Left lobe of liver (tissue), 2 donors: ENCODE data around the gene CXCR5. TPM values are rescaled to one million over a fixed set of nuclear protein-coding genes. Genes with fewer than 3 reads are reported as not detected.

Experiments
- ATAC-seq: fragments of 200-7000 bp; cut with Tn5 transposase; one replicate; pipeline ENCODE4 v1.9.1; 2020; ENCODE audit warnings: mild to moderate bottlenecking, moderate library complexity
- DNase-seq: peaks from one replicate; pipeline ENCODE4 v3.0.0-alpha.2; 2020; ENCODE audit warnings: low spot score
- total RNA-seq: library from RNA; stranded (reverse); gene quantifications from one replicate; pipeline ENCODE4 v1.2.1, GENCODE V29; 2021
- donor health status: DM: no; HTN: no; CAD: no; lungs with moderate emphysema.
- donor health status: DM: no; HTN: yes; CAD: no.

The CXCR5 gene
- total RNA-seq, 1 donor from 2014 or later, result 0.08 TPM

DNA sequence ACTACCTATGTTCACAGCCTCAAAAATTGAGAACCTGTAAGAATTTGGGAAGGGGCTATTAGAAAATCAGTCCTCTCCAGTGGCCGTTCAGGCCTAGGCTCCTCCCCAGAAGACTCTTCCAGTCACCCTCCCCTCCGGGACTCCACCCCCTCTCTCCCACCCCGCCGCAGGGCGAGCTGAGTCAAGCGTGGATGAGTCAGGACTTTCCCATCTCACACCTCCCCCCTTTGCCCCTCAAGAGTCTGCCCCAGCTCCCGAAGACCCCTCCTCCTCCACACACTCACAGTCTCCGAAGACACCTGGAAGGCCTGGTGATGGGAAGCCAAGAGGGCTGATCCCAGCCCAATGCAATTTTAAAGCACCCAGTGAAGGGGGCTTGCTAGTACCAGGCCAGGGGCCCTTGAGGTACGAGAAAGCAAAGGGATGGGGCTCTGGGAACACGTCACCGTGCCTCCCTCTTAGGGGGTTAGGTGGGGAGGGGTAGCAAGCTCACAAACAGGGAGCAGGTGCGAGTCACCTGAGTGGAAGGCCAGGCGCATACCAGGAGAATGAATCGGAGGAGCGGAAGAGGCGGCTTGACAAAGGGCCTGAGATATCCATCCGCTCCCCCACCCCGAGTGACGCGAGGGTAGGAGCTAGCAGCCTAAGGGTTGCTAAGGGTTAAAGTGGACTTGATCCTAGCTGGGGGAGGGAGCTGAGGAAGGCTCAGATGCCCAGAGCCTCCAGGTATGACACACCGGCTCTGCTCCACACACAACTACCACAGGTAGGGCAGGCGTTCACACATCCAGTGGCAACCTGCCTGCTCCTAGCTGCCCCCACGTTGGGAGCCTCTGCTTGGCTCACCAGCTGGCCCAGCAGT lies 28.4 kb downstream of the CXCR5 start:
- DNase-seq, result no peak
- no peak for ATAC-seq

- DNase-seq (no peak), ATAC-seq (no peak)
These were observed 29.2 kb downstream of the CXCR5 start for GRCh38 chr11:118912742-118913410.

- no peak for ATAC-seq
- DNase-seq, result no peak
These were observed 29.9 kb downstream of the CXCR5 start for GRCh38 chr11:118913411-118914125.

DNA sequence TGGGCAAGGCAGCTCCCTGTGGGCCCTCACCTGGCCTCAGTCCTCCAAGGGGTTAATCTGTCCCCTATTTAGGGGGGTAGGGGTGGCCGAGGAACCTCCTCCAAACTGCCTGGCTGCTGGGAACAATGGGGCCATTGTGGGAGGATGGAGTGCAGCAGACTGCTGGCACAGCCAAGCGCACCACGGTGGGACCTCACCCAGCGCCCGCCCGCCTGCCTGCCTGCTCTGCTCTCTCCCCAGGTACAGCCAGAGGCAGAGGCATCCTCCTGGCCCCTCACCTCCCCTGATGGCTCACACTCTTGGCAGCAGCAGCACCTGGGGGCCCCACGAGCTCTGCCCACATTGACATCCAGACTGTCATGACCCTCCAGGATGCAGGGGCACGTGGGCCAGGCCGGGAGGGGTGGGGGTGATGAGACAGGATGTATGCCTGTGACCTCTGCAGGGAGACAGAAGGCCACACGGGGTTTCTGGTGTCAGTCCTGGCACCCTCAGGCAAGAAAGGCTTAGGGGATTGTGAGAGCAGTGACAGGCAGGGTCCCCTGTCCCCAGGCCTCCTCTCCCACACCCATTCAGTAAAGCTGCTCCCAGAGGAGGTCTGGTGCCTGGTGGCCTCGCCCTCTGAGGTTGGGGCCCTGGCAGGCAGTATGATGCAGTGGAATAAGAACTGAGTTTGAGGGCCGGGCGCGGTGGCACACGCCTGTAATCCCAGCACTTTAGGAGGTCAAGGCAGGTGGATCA lies 30.7 kb downstream of the CXCR5 start:
- no peak for DNase-seq

GRCh38 chr11:118914987-118915386 lies 31.3 kb downstream of the CXCR5 start:
- no peak for DNase-seq
- ATAC-seq, result no peak

More for the DNA sequence above, 30.7 kb downstream of the CXCR5 start:
- ATAC-seq, result no peak

- no peak for ATAC-seq
- DNase-seq, result no peak
These were observed 31.7 kb downstream of the CXCR5 start for GRCh38 chr11:118915396-118915795.

DNA sequence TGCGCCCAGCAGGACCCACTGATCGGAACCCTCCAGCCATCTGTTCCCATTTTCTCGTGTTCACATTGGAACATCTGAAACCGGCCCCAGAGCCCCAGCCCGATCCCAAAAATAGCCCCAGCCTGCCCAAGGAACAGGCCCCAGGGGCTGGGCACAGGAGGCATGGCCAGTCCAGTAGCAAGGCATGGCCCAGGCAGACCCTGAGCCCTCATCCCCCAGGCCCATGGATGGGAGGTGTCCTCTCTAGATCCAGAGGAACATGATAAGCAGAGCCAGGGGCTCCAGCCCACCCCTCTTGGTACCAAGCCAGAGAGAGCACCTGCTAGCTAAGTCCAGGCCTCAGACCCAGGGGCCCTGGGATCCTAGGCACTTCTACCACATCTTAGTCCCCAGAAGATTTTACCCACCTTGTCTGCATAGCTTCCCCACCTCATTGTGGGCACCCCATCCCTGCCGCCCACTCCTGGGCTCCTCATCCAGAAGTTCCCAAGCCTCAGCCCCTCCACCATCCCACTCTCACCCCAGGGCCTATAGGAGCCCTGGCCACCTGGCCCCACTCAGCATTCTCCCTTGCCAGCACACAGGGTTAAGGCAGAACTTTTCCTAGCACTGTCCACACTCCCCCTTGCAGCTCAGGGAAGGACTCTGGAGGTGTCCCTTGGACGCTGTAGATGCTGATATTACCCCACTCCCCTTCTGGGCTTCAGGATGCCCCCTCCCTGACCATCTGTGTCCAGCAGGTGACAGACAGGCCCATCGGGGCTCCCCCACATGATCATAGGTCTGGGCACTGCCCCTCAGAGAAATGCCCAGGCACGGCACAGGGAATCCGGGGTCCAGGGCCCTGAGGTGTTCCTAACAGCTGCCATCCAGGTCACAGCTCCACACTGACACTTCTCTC lies 32.5 kb downstream of the CXCR5 start:
- no peak for DNase-seq
- no peak for ATAC-seq

DNA sequence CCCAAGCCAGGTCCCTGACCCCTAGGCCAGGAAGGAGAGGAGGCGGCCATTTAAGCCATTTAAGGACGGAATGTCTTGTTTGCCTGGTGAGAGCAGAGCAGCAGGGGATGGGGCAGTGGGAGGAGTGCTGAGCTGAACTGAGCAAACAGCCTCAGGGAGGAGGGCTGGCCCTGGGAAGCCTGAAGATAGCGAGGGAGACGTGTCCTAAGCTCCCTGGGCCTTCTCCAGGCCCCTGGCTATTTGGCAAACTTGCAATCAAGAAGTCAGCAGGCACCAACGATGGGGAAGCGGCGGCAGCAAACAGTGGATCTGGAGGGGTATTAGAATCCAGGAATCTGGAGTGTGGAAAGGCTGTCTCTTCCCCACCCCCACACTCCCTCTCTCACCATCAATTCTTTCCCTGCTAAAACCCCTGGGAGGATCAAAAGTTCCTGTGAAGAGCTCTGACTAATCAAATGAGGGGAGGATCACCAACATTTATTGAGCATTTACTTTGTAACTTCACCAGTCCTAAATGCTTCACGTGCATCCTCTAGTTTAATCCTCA lies 33.2 kb downstream of the CXCR5 start:
- ATAC-seq, result no peak
- peak; percentile 51 for DNase-seq

- ATAC-seq (peak; percentile 47), DNase-seq (peak; percentile 94)
These were observed 33.9 kb downstream of the CXCR5 start for GRCh38 chr11:118917481-118918127.

DNA sequence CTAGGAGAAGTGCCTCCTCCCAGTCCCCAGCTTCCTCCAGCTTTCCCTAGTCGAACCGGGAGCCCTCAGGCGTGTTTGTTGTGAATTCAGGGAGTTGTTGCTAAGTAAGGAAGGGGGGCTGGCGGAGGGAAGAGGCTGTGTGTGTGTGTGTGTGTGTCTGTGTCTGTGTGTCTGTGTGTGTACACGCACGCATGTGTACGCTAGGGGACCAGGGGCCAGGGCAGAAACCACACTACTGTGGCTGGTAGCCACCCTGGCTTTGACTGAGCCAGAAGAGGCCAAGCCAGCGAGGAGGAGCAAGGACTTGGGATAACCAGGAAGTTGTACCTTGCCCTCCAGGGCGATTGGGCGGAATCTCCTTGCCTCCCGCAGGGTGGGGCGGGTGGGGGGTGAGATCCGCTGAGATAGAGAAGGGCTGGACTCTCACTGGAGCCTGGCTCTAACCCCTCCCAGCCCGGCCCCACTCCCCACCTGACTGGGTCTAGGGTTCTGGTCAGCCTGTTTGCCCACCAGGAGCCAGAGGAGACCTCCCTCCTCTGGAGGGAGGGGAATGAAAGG lies 34.5 kb downstream of the CXCR5 start:
- DNase-seq (peak; percentile 93), ATAC-seq (peak; percentile 38)

DNA sequence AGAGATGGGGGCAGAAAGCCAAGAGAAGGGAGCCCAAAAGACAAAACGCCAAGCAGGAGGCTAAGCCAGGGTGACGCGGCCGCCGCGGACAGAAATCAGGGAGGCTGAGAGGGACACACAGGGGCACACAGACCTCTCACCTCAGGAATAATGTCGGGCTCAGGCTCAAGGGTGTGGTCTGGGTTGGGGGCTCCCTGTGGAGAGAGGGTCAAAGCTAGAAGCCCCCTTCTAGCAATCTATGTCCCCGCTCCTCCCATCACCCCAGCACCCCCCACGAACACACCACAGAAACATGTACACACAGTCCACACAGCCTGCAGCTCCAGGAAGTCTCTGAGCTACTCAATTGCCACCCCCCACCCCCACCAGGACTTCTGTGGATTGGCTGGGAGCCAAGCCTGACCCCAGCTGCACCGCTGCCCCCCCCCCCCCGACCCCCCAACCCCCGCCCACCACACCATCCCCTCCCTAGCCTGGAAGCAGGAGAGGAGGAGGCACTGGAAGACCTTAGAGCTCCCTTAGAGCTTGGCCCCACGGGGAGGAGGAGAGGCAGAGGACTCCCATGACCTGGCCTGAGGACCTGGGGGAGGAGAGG lies 35.1 kb downstream of the CXCR5 start:
- ATAC-seq, result peak; percentile 0
- no peak for DNase-seq

- DNase-seq, result peak; percentile 91
- peak; percentile 28 for ATAC-seq
These were observed 37.6 kb downstream of the CXCR5 start for GRCh38 chr11:118921121-118921928.

- ATAC-seq (peak; percentile 53), DNase-seq (peak; percentile 94)
These were observed 38.4 kb downstream of the CXCR5 start for GRCh38 chr11:118921929-118922744.

DNA sequence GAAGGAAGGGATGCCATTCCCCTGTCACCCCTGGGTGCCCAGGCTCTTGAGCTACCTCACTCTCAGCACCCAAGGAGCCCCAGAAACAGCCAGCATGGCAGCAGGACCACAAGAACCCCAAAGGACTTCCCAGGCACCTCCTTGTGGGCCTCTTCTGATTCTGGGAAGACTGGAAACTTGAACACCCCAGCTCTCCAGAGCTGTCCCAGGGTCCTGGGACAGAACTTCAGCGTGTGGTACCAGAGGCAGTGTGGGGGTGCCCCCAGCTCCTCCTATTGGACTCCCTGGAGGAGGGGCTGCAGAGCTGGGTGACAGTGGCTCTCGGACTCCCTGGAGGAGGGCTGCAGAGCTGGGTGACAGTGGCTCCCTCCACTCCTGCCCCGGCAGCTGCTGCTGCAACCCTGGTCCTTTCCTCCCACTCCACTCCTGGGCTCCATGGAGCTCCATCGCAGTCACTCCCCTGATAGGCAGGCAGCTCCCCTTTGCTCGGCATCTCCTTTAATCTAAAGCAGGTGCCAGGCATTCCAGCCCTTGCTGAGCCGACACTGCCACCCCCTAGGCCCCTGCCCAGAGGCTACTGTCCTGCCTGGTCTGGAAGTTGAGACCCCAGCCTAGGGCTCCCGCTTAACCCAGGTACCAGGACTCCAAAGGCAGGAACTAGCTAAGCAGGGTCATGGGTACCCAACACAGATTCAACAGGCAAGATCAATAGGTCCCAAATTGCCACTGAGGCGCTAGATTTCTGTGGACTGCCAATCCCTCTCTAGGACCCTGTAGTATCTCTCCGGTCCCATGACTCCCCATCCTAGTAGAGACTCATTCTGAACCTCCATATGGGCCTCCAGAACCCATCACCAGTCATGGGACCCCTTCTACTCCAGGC lies 39.3 kb downstream of the CXCR5 start:
- ATAC-seq, result no peak
- no peak for DNase-seq

GRCh38 chr11:118923721-118924587 lies 40.3 kb downstream of the CXCR5 start:
- ATAC-seq, result no peak
- DNase-seq, result no peak
